ENCODE data around the gene SIGLEC5.

SIGLEC5 gene

DNA sequence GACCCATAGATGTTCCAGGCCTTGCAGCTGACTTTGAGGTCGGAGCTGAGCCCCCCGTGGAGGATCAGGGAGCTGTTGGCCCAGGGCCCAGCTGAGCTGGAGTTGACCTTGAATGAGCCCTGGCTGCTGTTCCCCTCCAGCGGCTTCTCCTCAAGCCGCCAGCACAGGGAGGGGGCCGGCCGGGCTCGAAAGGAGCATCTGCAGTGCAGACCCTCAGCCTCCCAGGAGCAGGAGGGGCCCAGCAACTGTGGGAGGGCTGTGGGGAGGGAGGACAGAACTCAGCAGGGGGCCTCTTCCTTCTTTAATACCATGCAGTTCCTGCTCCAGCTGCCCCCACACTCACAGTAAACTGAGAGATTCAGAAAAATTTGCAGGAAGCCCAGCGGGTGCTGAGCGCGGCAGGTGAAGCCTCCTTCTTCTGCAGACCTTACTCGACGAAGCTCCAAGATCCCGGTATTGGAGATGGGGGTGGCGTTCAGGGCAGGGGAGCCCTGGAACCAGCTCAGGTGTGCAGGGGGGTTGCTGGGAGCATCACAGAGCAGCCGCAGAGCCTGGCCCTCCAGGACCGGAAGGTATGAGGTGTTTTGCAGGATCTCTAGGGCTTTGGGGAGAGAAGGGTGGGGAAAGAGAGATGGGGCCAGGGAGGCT lies 2.6 kb downstream of the SIGLEC5 start:
- no peaks in the 10 kb centered on the region for H3K27me3 ChIP-seq (ENCODE audit: insufficient read depth, low read length)
- no peaks in the 10 kb centered on the region for H3K9me3 ChIP-seq (ENCODE audit: insufficient read depth, low read depth, low read length)
- 67% methylated on average over 16 of the region's 16 CpGs for WGBS
- H3K4me3 ChIP-seq (ENCODE audit: low read length): no peak overlapping the region
- no peaks in the 10 kb centered on the region for H3K4me1 ChIP-seq (ENCODE audit: insufficient read depth, low read length)
- no peak overlapping the region for H3K27ac ChIP-seq (ENCODE audit: low read depth, low read length)
- H3K36me3 ChIP-seq (ENCODE audit: insufficient read depth, low read length): no peaks in the 10 kb centered on the region
- H3K9ac ChIP-seq (ENCODE audit: low read depth, low read length): no peak overlapping the region

DNA sequence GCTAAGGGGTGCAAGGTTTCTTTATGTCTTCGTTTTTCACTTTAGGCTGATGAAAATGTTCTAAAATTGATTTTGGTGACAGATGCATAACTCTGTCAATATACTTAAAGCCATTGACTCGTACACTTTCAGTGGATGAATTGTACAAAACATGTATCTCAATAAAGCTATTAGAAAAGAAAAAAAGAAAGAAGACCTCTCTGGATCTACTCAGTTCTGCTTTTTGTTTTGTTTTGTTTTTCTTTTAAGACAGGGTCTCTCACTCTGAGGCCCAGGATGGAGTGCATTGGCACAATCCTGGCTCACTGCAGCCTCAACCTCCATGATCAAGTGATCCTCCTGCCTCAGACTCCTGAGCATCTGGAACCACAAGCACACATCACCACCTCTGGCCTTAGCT lies 3.5 kb downstream of the SIGLEC5 start:
- H3K27me3 ChIP-seq (ENCODE audit: insufficient read depth, low read length): no peaks in the 10 kb centered on the region
- WGBS: 67% methylated on average over 1 of the region's 2 CpGs
- H3K36me3 ChIP-seq (ENCODE audit: insufficient read depth, low read length): no peaks in the 10 kb centered on the region
- no peaks in the 10 kb centered on the region for H3K9me3 ChIP-seq (ENCODE audit: insufficient read depth, low read depth, low read length)
- H3K27ac ChIP-seq (ENCODE audit: low read depth, low read length): no peak overlapping the region
- no peak overlapping the region for H3K4me3 ChIP-seq (ENCODE audit: low read length)
- no peaks in the 10 kb centered on the region for H3K4me1 ChIP-seq (ENCODE audit: insufficient read depth, low read length)
- no peak overlapping the region for H3K9ac ChIP-seq (ENCODE audit: low read depth, low read length)

DNA sequence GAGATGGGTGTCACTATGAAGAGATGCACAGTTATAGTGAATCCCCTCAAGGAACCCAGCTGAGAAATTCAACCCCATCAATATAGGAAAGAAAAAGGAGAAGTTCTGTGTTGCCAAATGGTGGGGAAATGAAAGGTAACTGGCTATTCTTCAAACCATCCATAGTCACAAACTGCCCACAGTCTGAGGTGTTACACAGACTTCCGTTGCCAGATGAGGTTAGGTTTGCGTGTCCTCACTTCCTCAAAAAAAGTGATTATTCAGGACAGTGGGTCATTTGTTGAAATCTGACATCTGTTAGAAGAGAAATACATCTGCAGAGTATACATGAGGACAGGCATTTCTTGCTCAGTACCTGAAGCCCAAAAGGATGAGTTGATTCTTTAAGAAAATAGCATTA lies 9.0 kb downstream of the SIGLEC5 start:
- H3K4me1 ChIP-seq (ENCODE audit: insufficient read depth, low read length): no peaks in the 10 kb centered on the region
- no peak overlapping the region for H3K9ac ChIP-seq (ENCODE audit: low read depth, low read length)
- no peaks in the 10 kb centered on the region for H3K36me3 ChIP-seq (ENCODE audit: insufficient read depth, low read length)
- H3K9me3 ChIP-seq (ENCODE audit: insufficient read depth, low read depth, low read length): no peaks in the 10 kb centered on the region
- no peak overlapping the region for H3K27ac ChIP-seq (ENCODE audit: low read depth, low read length)
- WGBS: 82% methylated on average over 2 of the region's 2 CpGs
- peaks cover 5% of the 10 kb centered on the region; the same call in 1 of the 2 replicates for H3K27me3 ChIP-seq (ENCODE audit: insufficient read depth, low read length)
- H3K4me3 ChIP-seq (ENCODE audit: low read length): no peak overlapping the region

DNA sequence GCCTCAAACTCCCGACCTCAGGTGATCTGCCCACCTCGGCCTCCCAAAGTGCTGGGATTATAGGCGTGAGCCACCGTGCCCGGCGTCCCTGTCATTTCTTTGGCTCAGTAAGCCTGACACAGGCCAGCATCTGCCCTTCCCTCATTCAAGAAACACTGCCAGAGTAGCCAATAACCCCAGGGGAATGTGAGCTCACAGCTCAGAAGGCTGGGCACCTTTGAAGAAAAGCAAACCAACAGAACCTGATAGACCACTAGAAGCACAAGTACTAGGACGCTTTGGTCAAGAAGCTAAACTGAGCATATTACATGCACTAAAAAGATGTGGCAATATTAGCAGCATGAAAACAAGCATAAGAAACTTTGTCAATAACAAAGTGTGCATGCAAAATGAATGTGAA lies 14.2 kb downstream of the SIGLEC5 start:
- no peak overlapping the region for H3K4me3 ChIP-seq (ENCODE audit: low read length)
- H3K27me3 ChIP-seq (ENCODE audit: insufficient read depth, low read length): peaks cover 10% of the 10 kb centered on the region; the same call in 1 of the 2 replicates
- H3K9me3 ChIP-seq (ENCODE audit: insufficient read depth, low read depth, low read length): no peaks in the 10 kb centered on the region
- H3K9ac ChIP-seq (ENCODE audit: low read depth, low read length): no peak overlapping the region
- no peak overlapping the region for H3K27ac ChIP-seq (ENCODE audit: low read depth, low read length)
- H3K36me3 ChIP-seq (ENCODE audit: insufficient read depth, low read length): no peaks in the 10 kb centered on the region
- no peaks in the 10 kb centered on the region for H3K4me1 ChIP-seq (ENCODE audit: insufficient read depth, low read length)
- WGBS: 81% methylated on average over 7 of the region's 7 CpGs

DNA sequence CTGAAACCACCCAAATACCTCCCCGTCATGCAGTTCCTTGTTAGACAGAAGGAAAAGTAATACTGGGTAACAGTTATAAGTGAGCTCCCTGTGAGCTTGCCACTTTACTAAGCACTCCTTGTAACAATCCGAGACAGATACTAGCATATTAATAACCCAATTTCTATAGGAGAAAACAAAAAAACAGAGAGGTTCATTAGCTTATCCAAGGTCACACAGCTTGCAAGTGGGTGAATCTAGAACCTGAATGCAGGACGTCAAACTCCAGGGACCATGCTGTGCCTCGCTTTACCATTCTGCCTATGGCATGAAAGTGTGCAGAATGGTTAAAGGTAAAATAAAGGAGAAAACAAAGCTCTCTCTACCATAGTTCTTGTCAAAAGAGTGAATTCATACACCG lies 15.4 kb downstream of the SIGLEC5 start:
- H3K4me1 ChIP-seq (ENCODE audit: insufficient read depth, low read length): no peaks in the 10 kb centered on the region
- no peaks in the 10 kb centered on the region for H3K36me3 ChIP-seq (ENCODE audit: insufficient read depth, low read length)
- H3K9me3 ChIP-seq (ENCODE audit: insufficient read depth, low read depth, low read length): no peaks in the 10 kb centered on the region
- H3K27ac ChIP-seq (ENCODE audit: low read depth, low read length): no peak overlapping the region
- no peak overlapping the region for H3K9ac ChIP-seq (ENCODE audit: low read depth, low read length)
- WGBS: 59% methylated on average over 5 of the region's 5 CpGs
- H3K27me3 ChIP-seq (ENCODE audit: insufficient read depth, low read length): peaks cover 7% of the 10 kb centered on the region; the same call in 1 of the 2 replicates
- no peak overlapping the region for H3K4me3 ChIP-seq (ENCODE audit: low read length)

- no peak overlapping the region for H3K9ac ChIP-seq (ENCODE audit: low read depth, low read length)
- H3K4me3 ChIP-seq (ENCODE audit: low read length): no peak overlapping the region
- H3K36me3 ChIP-seq (ENCODE audit: insufficient read depth, low read length): no peaks in the 10 kb centered on the region
- WGBS: 89% methylated on average over 1 of the region's 1 CpG
- H3K27me3 ChIP-seq (ENCODE audit: insufficient read depth, low read length): peaks cover 8% of the 10 kb centered on the region; the same call in 1 of the 2 replicates
- no peaks in the 10 kb centered on the region for H3K9me3 ChIP-seq (ENCODE audit: insufficient read depth, low read depth, low read length)
- H3K27ac ChIP-seq (ENCODE audit: low read depth, low read length): no peak overlapping the region
- H3K4me1 ChIP-seq (ENCODE audit: insufficient read depth, low read length): no peaks in the 10 kb centered on the region
Measured at GRCh38 chr19:51610576-51610975, 19.6 kb downstream of the SIGLEC5 start.

DNA sequence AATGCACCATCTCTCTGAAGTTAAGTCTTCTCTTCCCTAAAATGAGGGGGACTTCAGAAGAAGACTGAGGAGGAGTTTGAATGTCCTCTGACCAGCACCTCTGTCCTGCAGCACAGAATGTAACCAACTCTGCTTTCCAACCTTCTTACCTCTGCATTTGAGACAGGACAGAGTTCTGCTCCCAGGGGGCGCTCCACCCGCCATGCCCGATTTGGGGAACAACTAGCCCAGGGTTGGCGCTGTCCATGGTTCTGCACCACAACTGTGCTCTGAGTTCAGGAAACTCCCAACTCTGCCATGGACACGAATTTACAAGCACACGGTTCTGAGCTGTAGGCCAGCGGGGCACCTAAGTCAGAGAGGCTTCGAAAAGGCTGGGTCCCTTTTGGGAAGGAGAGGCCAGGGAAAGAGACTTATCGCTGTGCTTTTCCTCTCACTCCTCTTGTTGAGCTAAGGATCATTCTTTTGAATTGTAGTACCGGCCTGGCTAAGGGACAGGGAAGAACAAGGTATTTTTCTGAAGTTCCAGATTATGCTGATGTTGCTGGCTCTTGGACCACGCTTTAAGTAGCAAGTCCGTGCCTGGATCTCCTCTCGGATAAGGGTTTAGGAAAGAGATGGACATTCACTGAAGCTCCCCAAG lies 22.2 kb downstream of the SIGLEC5 start:
- no peaks in the 10 kb centered on the region for H3K9me3 ChIP-seq (ENCODE audit: insufficient read depth, low read depth, low read length)
- H3K27me3 ChIP-seq (ENCODE audit: insufficient read depth, low read length): peaks cover 5% of the 10 kb centered on the region; the same call in 1 of the 2 replicates
- no peak overlapping the region for H3K9ac ChIP-seq (ENCODE audit: low read depth, low read length)
- H3K4me3 ChIP-seq (ENCODE audit: low read length): no peak overlapping the region
- 24% methylated on average over 13 of the region's 13 CpGs for WGBS
- H3K27ac ChIP-seq (ENCODE audit: low read depth, low read length): no peak overlapping the region
- no peaks in the 10 kb centered on the region for H3K4me1 ChIP-seq (ENCODE audit: insufficient read depth, low read length)
- no peaks in the 10 kb centered on the region for H3K36me3 ChIP-seq (ENCODE audit: insufficient read depth, low read length)

DNA sequence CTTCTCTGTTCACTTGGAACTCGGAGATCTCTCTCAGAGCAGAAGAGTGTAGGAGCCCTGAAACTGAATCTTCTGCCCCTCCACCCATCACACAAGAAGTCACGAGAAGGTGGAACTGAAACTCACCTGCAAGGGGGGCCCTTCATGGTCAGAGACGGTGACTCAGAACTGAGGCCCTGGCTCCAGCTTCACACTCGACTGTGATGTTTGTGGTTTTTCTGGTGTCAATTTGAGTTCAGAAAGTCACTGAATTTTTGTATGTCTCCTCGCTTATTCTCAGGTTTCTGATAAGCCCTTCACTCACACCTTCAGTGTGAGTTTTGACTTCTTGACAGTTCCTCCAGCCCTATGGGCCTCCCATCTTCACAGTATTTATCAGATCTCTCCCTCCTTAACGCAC lies 23.1 kb downstream of the SIGLEC5 start:
- H3K4me3 ChIP-seq (ENCODE audit: low read length): no peak overlapping the region
- no peak overlapping the region for H3K27ac ChIP-seq (ENCODE audit: low read depth, low read length)
- 66% methylated on average over 6 of the region's 6 CpGs for WGBS
- no peaks in the 10 kb centered on the region for H3K4me1 ChIP-seq (ENCODE audit: insufficient read depth, low read length)
- no peak overlapping the region for H3K9ac ChIP-seq (ENCODE audit: low read depth, low read length)
- H3K27me3 ChIP-seq (ENCODE audit: insufficient read depth, low read length): peaks cover 5% of the 10 kb centered on the region; the same call in 1 of the 2 replicates
- no peaks in the 10 kb centered on the region for H3K36me3 ChIP-seq (ENCODE audit: insufficient read depth, low read length)
- H3K9me3 ChIP-seq (ENCODE audit: insufficient read depth, low read depth, low read length): no peaks in the 10 kb centered on the region

- no peaks in the 10 kb centered on the region for H3K36me3 ChIP-seq (ENCODE audit: insufficient read depth, low read length)
- no peaks in the 10 kb centered on the region for H3K27me3 ChIP-seq (ENCODE audit: insufficient read depth, low read length)
- 92% methylated on average over 20 of the region's 20 CpGs for WGBS
- H3K9me3 ChIP-seq (ENCODE audit: insufficient read depth, low read depth, low read length): 0 out of 2 replicates have a peak, but pooled peaks cover 3% of the 10 kb centered on the region
- H3K9ac ChIP-seq (ENCODE audit: low read depth, low read length): no peak overlapping the region
- H3K27ac ChIP-seq (ENCODE audit: low read depth, low read length): no peak overlapping the region
- no peaks in the 10 kb centered on the region for H3K4me1 ChIP-seq (ENCODE audit: insufficient read depth, low read length)
- H3K4me3 ChIP-seq (ENCODE audit: low read length): no peak overlapping the region
Measured at GRCh38 chr19:51602189-51602854, 27.9 kb downstream of the SIGLEC5 start.

DNA sequence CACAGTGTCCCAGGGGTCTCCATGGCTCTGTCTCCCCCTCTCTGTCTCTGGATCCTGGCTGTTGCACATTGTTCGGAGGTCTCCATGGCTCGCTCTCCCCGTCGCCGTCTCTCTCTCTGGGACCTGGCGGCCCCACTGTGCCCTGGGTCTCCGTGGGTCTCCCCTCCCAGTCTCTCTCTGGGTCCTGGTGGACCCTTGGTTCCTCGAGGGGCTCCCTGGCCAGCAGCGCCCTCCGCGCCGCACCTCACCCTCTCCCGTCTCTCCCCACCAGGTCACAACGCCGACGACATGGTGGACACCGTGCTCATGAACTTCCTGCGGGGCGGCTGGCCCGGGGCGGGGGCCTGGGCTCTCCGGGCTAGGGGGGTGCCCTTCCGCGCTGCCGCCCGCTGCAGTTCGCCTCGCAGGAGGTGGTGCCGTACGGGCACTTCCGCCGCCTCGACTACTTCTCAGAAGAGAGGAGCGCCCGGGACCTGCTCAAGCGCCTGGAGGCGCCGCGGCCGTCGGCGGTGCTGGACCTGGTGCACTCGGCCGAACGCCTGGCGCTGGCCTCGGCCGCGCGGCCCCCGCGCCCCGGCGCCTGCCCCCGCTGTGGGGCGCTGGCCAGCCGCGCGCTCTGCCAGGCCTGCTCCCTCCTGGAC lies 29.1 kb downstream of the SIGLEC5 start:
- WGBS: 94% methylated on average over 59 of the region's 59 CpGs
- H3K36me3 ChIP-seq (ENCODE audit: insufficient read depth, low read length): no peaks in the 10 kb centered on the region
- H3K27ac ChIP-seq (ENCODE audit: low read depth, low read length): no peak overlapping the region
- 0 out of 2 replicates have a peak, but pooled peaks cover 3% of the 10 kb centered on the region for H3K9me3 ChIP-seq (ENCODE audit: insufficient read depth, low read depth, low read length)
- H3K9ac ChIP-seq (ENCODE audit: low read depth, low read length): no peak overlapping the region
- H3K4me1 ChIP-seq (ENCODE audit: insufficient read depth, low read length): no peaks in the 10 kb centered on the region
- no peak overlapping the region for H3K4me3 ChIP-seq (ENCODE audit: low read length)
- H3K27me3 ChIP-seq (ENCODE audit: insufficient read depth, low read length): no peaks in the 10 kb centered on the region

- Histone ChIP-seq H3K27me3 (ENCODE audit: insufficient read depth, low read length) (no peaks in the 10 kb centered on the region), H3K4me1 (ENCODE audit: insufficient read depth, low read length) (no peaks in the 10 kb centered on the region), H3K27ac (ENCODE audit: low read depth, low read length) (no peak overlapping the region), H3K36me3 (ENCODE audit: insufficient read depth, low read length) (no peaks in the 10 kb centered on the region), H3K4me3 (ENCODE audit: low read length) (no peak overlapping the region), H3K9me3 (ENCODE audit: insufficient read depth, low read depth, low read length) (0 out of 2 replicates have a peak, but pooled peaks cover 3% of the 10 kb centered on the region), H3K9ac (ENCODE audit: low read depth, low read length) (no peak overlapping the region)
- WGBS: 93% methylated on average over 10 of the region's 10 CpGs
Measured at GRCh38 chr19:51599084-51599483, 31.1 kb downstream of the SIGLEC5 start.

All from HUES64 (cell line).